PC-9 (cell line): ENCODE results near the gene ENG. TPM values are rescaled to one million over a fixed set of nuclear protein-coding genes. Genes with fewer than 3 reads are reported as not detected.

Source experiments
- BruUV-seq: library from RNA; stranded (reverse); fragments of 400-500 nt; replicated peaks from 2 replicates; lab custom pipeline; 2021; lab: Mats Ljungman, UMichigan
- CTCF ChIA-PET: fragments of 300-600 bp; sonication (Branson Sonifier 250); formaldehyde crosslinking; loops from one replicate; lab custom pipeline; 2022; ENCODE audit warnings: antibody characterized with exemption; lab: Charles Lee
- POLR2A ChIA-PET: fragments of 300-600 bp; sonication (Branson Sonifier 250); formaldehyde crosslinking; loops from one replicate; lab custom pipeline; 2022; ENCODE audit warnings: antibody characterized with exemption; ENCODE audit not compliant: unreplicated experiment; lab: Charles Lee
- DNase-seq, 2 experiments: peaks; one replicate each; pipeline versions ENCODE4 v3.0.0 to v3.0.0-alpha.2; 2015 to 2022; ENCODE audit warnings: mixed read lengths in 1 of 2
- H2AFZ ChIP-seq: fragments of 200-600 bp; sonication (generic); 2 replicates; pipeline ENCODE4 v1.8.1; 2017; ENCODE audit warnings: antibody characterized with exemption
- H3F3A ChIP-seq: fragments of 200-600 bp; sonication (generic); 2 replicates; pipeline ENCODE4 v1.8.1; 2017; ENCODE audit warnings: antibody characterized with exemption, mild to moderate bottlenecking, low read depth; ENCODE audit not compliant: insufficient read depth
- H3K27ac ChIP-seq: fragments of 200-600 bp; sonication (generic); 2 replicates; pipeline ENCODE4 v1.6.1; 2016; ENCODE audit warnings: mixed run types
- H3K27me3 ChIP-seq: fragments of 200-600 bp; sonication (generic); 2 replicates; pipeline ENCODE4 v1.6.1; 2016; ENCODE audit warnings: low read depth, mixed run types; ENCODE audit not compliant: insufficient read depth
- H3K36me3 ChIP-seq: fragments of 200-600 bp; sonication (generic); 2 replicates; pipeline ENCODE4 v1.6.1; 2016; ENCODE audit warnings: low read depth, mixed run types
- H3K4me1 ChIP-seq: fragments of 200-600 bp; sonication (generic); replicated peaks from 2 replicates; pipeline ENCODE4 v1.6.1; 2016; ENCODE audit warnings: mixed run types; ENCODE audit not compliant: insufficient read depth
- H3K4me2 ChIP-seq: fragments of 200-600 bp; sonication (generic); 2 replicates; pipeline ENCODE4 v1.6.1; 2017; ENCODE audit warnings: mixed run types
- H3K4me3 ChIP-seq: fragments of 200-600 bp; sonication (generic); 2 replicates; pipeline ENCODE4 v1.6.1; 2016; ENCODE audit warnings: mixed run types
- H3K79me2 ChIP-seq: fragments of 200-600 bp; sonication (generic); 2 replicates; pipeline ENCODE4 v1.6.1; 2017; ENCODE audit warnings: low read depth, mixed run types
- H3K9me2 ChIP-seq: fragments of 200-600 bp; sonication (generic); 2 replicates; pipeline ENCODE4 v1.8.1; 2017; ENCODE audit warnings: mild to moderate bottlenecking; ENCODE audit not compliant: insufficient read depth
- H3K9me3 ChIP-seq: fragments of 200-600 bp; sonication (generic); 2 replicates; pipeline ENCODE4 v1.8.1; 2016; ENCODE audit warnings: low read depth; ENCODE audit not compliant: insufficient read depth
- H4K20me1 ChIP-seq: fragments of 200-600 bp; sonication (generic); 2 replicates; pipeline ENCODE4 v1.8.1; 2017; ENCODE audit not compliant: insufficient read depth
- EZH2 ChIP-seq: fragments of 200-600 bp; sonication (generic); IDR thresholded peaks from 2 replicates; pipeline ENCODE4 v1.8.0; 2017; ENCODE audit warnings: antibody characterized with exemption, low read depth
- intact Hi-C: fragments of 100-400 bp; cut with micrococcal nuclease; formaldehyde crosslinking; loops from one replicate; pipeline ENCODE4 v1.10.0; 2022; ENCODE audit not compliant: unreplicated experiment
- total RNA-seq: library from RNA; stranded (reverse); gene quantifications from 2 replicates; pipeline ENCODE4 v1.2.3, GENCODE V29; 2021
- TF ChIP-seq, protein P1 (sequence below): fragments of 200-600 bp; sonication (generic); conservative IDR thresholded peaks from 2 replicates; pipeline ENCODE4 v1.6.1; 2017; ENCODE audit warnings: mixed run types, antibody characterized with exemption, mild to moderate bottlenecking, moderate library complexity

The ENG gene
- total RNA-seq, 1 experiment from 2014 or later = 23.1 TPM

GRCh38 chr9:127862075-127863011 lies 7.9 kb upstream of the ENG start:
- H3K4me2 ChIP-seq = no peak overlapping the region
- no peaks in the 10 kb centered on the region for H4K20me1 ChIP-seq
- H3K4me3 ChIP-seq = no peak overlapping the region
- peaks cover 7% of the 10 kb centered on the region; the same call in 1 of the 2 replicates for H3F3A ChIP-seq
- intact Hi-C loops = no loop called here
- no TSS peak for BruUV-seq
- no peaks in the 10 kb centered on the region for H3K4me1 ChIP-seq
- no peaks in the 10 kb centered on the region for H3K9me2 ChIP-seq
- H2AFZ ChIP-seq = no peak overlapping the region
- H3K79me2 ChIP-seq = no peaks in the 10 kb centered on the region
- TF ChIP-seq, protein P1, sequence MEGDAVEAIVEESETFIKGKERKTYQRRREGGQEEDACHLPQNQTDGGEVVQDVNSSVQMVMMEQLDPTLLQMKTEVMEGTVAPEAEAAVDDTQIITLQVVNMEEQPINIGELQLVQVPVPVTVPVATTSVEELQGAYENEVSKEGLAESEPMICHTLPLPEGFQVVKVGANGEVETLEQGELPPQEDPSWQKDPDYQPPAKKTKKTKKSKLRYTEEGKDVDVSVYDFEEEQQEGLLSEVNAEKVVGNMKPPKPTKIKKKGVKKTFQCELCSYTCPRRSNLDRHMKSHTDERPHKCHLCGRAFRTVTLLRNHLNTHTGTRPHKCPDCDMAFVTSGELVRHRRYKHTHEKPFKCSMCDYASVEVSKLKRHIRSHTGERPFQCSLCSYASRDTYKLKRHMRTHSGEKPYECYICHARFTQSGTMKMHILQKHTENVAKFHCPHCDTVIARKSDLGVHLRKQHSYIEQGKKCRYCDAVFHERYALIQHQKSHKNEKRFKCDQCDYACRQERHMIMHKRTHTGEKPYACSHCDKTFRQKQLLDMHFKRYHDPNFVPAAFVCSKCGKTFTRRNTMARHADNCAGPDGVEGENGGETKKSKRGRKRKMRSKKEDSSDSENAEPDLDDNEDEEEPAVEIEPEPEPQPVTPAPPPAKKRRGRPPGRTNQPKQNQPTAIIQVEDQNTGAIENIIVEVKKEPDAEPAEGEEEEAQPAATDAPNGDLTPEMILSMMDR = no peak
- no peak for TF ChIP-seq EZH2
- DNase-seq = no peak
- H3K36me3 ChIP-seq = no peaks in the 10 kb centered on the region
- ChIA-PET POLR2A (interaction anchor here (0.5 to 0.6 kb wide), 2 partner anchors 77 to 750 kb away, joined by 3 to 7 read pairs; partner anchors contain the start of gene CDK9), CTCF (no interaction called here)
- no peaks in the 10 kb centered on the region for H3K27me3 ChIP-seq
- H3K27ac ChIP-seq = no peak overlapping the region
- no peaks in the 10 kb centered on the region for H3K9me3 ChIP-seq

- peaks cover 7% of the 10 kb centered on the region; the same call in 1 of the 2 replicates for H3F3A ChIP-seq
- DNase-seq = no peak
- H3K9me2 ChIP-seq = no peaks in the 10 kb centered on the region
- no peaks in the 10 kb centered on the region for H4K20me1 ChIP-seq
- H3K27ac ChIP-seq = no peak overlapping the region
- no peak overlapping the region for H3K4me2 ChIP-seq
- intact Hi-C loops = no loop called here
- CTCF ChIA-PET = no interaction called here
- no TSS peak for BruUV-seq
- H3K27me3 ChIP-seq = no peaks in the 10 kb centered on the region
- POLR2A ChIA-PET = no interaction called here
- H3K36me3 ChIP-seq = no peaks in the 10 kb centered on the region
- H2AFZ ChIP-seq = no peak overlapping the region
- H3K9me3 ChIP-seq = no peaks in the 10 kb centered on the region
- no peaks in the 10 kb centered on the region for H3K4me1 ChIP-seq
- H3K79me2 ChIP-seq = no peaks in the 10 kb centered on the region
- H3K4me3 ChIP-seq = no peak overlapping the region
- TF ChIP-seq, protein P1 = no peak
- TF ChIP-seq EZH2 = no peak
Observed at GRCh38 chr9:127860779-127861178, 6.3 kb upstream of the ENG start.

GRCh38 chr9:127860260-127860659 lies 5.8 kb upstream of the ENG start:
- intact Hi-C loops = no loop called here
- H2AFZ ChIP-seq = no peak overlapping the region
- H4K20me1 ChIP-seq = no peaks in the 10 kb centered on the region
- H3K27me3 ChIP-seq = no peaks in the 10 kb centered on the region
- H3K79me2 ChIP-seq = no peaks in the 10 kb centered on the region
- no peak overlapping the region for H3K27ac ChIP-seq
- DNase-seq = no peak
- no peaks in the 10 kb centered on the region for H3K36me3 ChIP-seq
- ChIA-PET CTCF (no interaction called here), POLR2A (no interaction called here)
- H3K4me3 ChIP-seq = no peak overlapping the region
- BruUV-seq = no TSS peak
- H3F3A ChIP-seq = peaks cover 3% of the 10 kb centered on the region; the same call in 1 of the 2 replicates
- no peaks in the 10 kb centered on the region for H3K9me2 ChIP-seq
- H3K9me3 ChIP-seq = no peaks in the 10 kb centered on the region
- no peak for TF ChIP-seq EZH2
- TF ChIP-seq, protein P1 = no peak
- no peak overlapping the region for H3K4me2 ChIP-seq
- no peaks in the 10 kb centered on the region for H3K4me1 ChIP-seq
